Body of pancreas (tissue), 4 donors: ENCODE measurements around the gene XRRA1. TPM values are rescaled to one million over a fixed set of nuclear protein-coding genes. Genes with fewer than 3 reads are reported as not detected.
A peak's percentile ranks its signal among the peaks of the same experiment; 100 is the strongest.

Experiments used
- ATAC-seq: fragments of 150-250 bp; one replicate; pipeline ENCODE4 v1.9.1; 2016
- DNase-seq, 4 donors: peaks; one replicate each; pipeline ENCODE4 v3.0.0-alpha.2; 2019
- H3K27ac ChIP-seq, 4 donors: fragments of 200-600 bp; sonication (generic); 1 replicate in 3 of 4; 2 replicates in 1 of 4; pipeline versions ENCODE4 v1.5.1 to v1.6.1; 2016 to 2019; ENCODE audit warnings: mild to moderate bottlenecking in 1 of 4, mixed read lengths in 1 of 4, moderate library complexity in 1 of 4
- H3K27me3 ChIP-seq, 2 donors: fragments of 200-600 bp; sonication (generic); one replicate each; pipeline ENCODE4 v1.6.0; 2016; ENCODE audit warnings: mild to moderate bottlenecking in 1 of 2
- H3K36me3 ChIP-seq, 2 donors: fragments of 200-600 bp; sonication (generic); replicated peaks in 1 of 2; 2 replicates each; pipeline ENCODE4 v1.5.1; 2016; ENCODE audit warnings: low read depth in 2 of 2; ENCODE audit not compliant: insufficient read depth in 1 of 2
- H3K4me1 ChIP-seq: fragments of 200-600 bp; sonication (generic); one replicate; pipeline ENCODE4 v1.6.0; 2016
- H3K4me3 ChIP-seq, 2 donors: fragments of 200-600 bp; sonication (generic); 1 replicate in 1 of 2; 2 replicates in 1 of 2; pipeline ENCODE4 v1.5.1; 2016 to 2019
- H3K9me3 ChIP-seq, 3 donors: fragments of 200-600 bp; sonication (generic); 1 replicate in 2 of 3; 2 replicates in 1 of 3; pipeline ENCODE4 v1.5.1; 2016
- CTCF ChIP-seq, 7 experiments: fragments of 450-650 bp in 4 of 7; fragments of 200-600 bp in 3 of 7; sonication (generic) in 3 of 7; IDR thresholded peaks; one replicate each; pipeline ENCODE4 v1.5.1; 2016 to 2019; ENCODE audit warnings: antibody characterized with exemption in 7 of 7
- POLR2A ChIP-seq, 3 donors: fragments of 450-650 bp; IDR thresholded peaks; one replicate each; pipeline ENCODE4 v1.6.1; 2016; ENCODE audit warnings: antibody characterized with exemption in 3 of 3, mild to moderate bottlenecking in 2 of 3
- WGBS, 2 donors: methylation state at CpG; one replicate each; pipeline ENCODE4 v1.1.5; 2017; 5-methylcytosine and 5-hydroxymethylcytosine counted together
- intact Hi-C: fragments of 100-400 bp; cut with DNase I; formaldehyde crosslinking; loops from one replicate; pipeline ENCODE4 v1.15.1; 2023
- total RNA-seq, 2 donors: library from RNA; depleted of rRNA; stranded (reverse); fragments of >200 nt; gene quantifications; one replicate each; pipeline ENCODE4 v1.1.0, GENCODE V29; 2016

The XRRA1 gene
- total RNA-seq, 2 donors from 2014 or later = 15.6 to 35.3 TPM

- H3K9me3 ChIP-seq = no peaks in the 10 kb centered on the region
- no peak overlapping the region for H3K27ac ChIP-seq
- no peaks in the 10 kb centered on the region for H3K27me3 ChIP-seq
- H3K4me1 ChIP-seq = peaks cover 55% of the 10 kb centered on the region
- ATAC-seq = no peak
- TF ChIP-seq POLR2A (IDR thresholded peaks at IDR 0.05) = no peak
- TF ChIP-seq CTCF (IDR thresholded peaks at IDR 0.05) = no peak
- intact Hi-C loops = no loop called here
- H3K36me3 ChIP-seq = no peaks in the 10 kb centered on the region
- WGBS, 2 donors = 44 to 46% methylated on average over 8 of the region's 8 CpGs
- DNase-seq = no peak
- no peak overlapping the region for H3K4me3 ChIP-seq
Measured at GRCh38 chr11:74951226-74951625, 2.3 kb upstream of the XRRA1 start.

DNA sequence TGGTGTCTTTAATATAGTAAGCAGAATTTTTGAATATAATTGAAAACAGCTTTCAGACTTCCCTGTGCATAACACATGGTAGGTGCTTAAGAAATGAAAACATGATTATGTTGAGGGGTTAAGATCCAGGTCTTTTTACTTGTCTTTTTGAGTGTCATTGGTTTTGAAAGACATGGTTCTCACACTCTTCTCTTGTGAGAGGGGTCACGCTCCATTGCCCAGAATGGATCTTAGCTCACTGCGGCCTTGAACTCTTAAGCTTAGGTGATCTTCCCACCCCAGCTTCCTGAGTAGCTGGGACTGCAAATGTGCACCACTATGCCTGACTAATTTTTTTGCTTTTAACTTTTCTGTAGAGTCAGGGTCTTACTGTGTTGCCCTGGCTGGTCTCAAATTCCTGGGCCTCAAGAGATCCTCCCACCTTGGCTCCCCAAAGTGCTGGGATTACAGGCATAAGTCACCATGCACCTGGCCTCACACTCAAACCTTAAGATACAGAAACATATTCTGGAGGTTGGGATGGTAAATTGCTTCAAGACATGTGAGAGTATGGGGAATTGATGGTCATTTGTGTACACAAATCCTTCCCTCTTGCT lies 1.6 kb upstream of the XRRA1 start:
- TF ChIP-seq POLR2A (IDR thresholded peaks at IDR 0.05) (no peak), CTCF (IDR thresholded peaks at IDR 0.05) (no peak)
- Histone ChIP-seq H3K27me3 (no peaks in the 10 kb centered on the region), H3K36me3 (no peaks in the 10 kb centered on the region), H3K4me3 (peak overlapping the region; percentile 88 to 98), H3K27ac (peak overlapping the region in 1 of 4 donors; percentile 88), H3K4me1 (peaks cover 50% of the 10 kb centered on the region), H3K9me3 (no peaks in the 10 kb centered on the region)
- no peak for ATAC-seq
- WGBS, 2 donors = 27 to 42% methylated on average over 2 of the region's 2 CpGs
- no peak for DNase-seq
- intact Hi-C loops = no loop called here

- Histone ChIP-seq H3K4me1 (peaks cover 50% of the 10 kb centered on the region), H3K9me3 (no peaks in the 10 kb centered on the region), H3K27me3 (no peaks in the 10 kb centered on the region), H3K36me3 (no peaks in the 10 kb centered on the region), H3K4me3 (peak overlapping the region; percentile 88 to 98), H3K27ac (peak overlapping the region in 3 of 4 donors; percentile 83 to 88 (median 84))
- TF ChIP-seq CTCF (IDR thresholded peaks at IDR 0.05) = no peak
- TF ChIP-seq POLR2A (IDR thresholded peaks at IDR 0.05) = no peak
- no peak for ATAC-seq
- no peak for DNase-seq
- intact Hi-C loops = no loop called here
- WGBS, 2 donors = 2% methylated on average over 6 of the region's 6 CpGs
Measured at GRCh38 chr11:74949753-74950137, 854 bp upstream of the XRRA1 start.

- intact Hi-C loops = no loop called here
- DNase-seq (no peak), ATAC-seq (peak; percentile 14)
- Histone ChIP-seq H3K27ac (peak overlapping the region; percentile 77 to 88 (median 84)), H3K27me3 (no peaks in the 10 kb centered on the region), H3K36me3 (no peaks in the 10 kb centered on the region), H3K4me3 (peak overlapping the region; percentile 88 to 98), H3K9me3 (no peaks in the 10 kb centered on the region), H3K4me1 (peaks cover 42% of the 10 kb centered on the region)
- 0% methylated on average over 9 of the region's 9 CpGs for WGBS, 2 donors
- no peak for TF ChIP-seq POLR2A (IDR thresholded peaks at IDR 0.05)
- no peak for TF ChIP-seq CTCF (IDR thresholded peaks at IDR 0.05)
Measured at GRCh38 chr11:74948546-74948897, 369 bp downstream of the XRRA1 start.

DNA sequence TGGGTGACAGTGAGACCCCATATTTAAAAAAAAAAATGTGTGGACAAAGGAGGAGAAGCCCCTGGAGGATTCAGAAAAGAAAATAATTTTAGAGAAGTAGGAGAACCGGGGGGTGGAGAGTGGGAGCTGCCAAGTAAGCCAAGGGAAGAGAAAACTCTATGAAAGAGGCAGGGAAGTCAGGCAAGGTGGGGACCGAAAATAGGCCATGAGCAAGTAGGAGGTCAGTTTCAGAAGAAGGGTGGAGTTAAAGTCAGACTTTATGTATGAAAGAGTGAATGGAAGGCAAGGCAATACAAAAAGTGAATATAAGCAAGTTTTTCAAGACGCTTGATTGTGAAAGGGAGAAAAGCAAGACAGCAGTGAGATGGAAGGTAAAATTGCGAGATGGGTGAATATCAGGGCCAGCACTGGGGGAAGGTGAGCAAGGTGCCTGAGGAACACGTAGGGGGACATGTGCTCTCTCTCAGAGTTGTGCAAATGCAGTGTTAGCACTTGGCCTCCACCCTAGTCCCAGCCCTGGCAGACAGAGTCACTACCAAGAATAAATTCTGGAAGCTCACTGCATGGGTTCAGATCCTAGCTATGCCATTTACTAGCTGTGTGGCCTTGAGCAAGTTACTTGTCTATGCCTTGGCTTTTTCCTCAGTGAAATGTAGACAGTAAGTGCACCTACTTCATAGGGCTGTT lies 6.7 kb downstream of the XRRA1 start:
- Histone ChIP-seq H3K27ac (no peak overlapping the region), H3K36me3 (peaks cover 0 to 2% of the 10 kb centered on the region in 2 donors), H3K27me3 (no peaks in the 10 kb centered on the region), H3K4me1 (no peaks in the 10 kb centered on the region), H3K4me3 (no peak overlapping the region), H3K9me3 (no peaks in the 10 kb centered on the region)
- DNase-seq (no peak), ATAC-seq (no peak)
- 86 to 90% methylated on average over 5 of the region's 5 CpGs for WGBS, 2 donors
- intact Hi-C loops = no loop called here
- TF ChIP-seq CTCF (IDR thresholded peaks at IDR 0.05) (no peak), POLR2A (IDR thresholded peaks at IDR 0.05) (no peak)
